HG03342 (cell line): Measurements from ENCODE around the gene NUMB.

ENCODE experiments used
- ATAC-seq: cut with Tn5 transposase; IDR thresholded peaks from one replicate; pipeline ENCODE4 v1.9.1; 2021; ENCODE audit warnings: mild to moderate bottlenecking, moderate library complexity; ENCODE audit not compliant: unreplicated experiment

Gene NUMB

GRCh38 chr14:73465823-73466532 is 7.6 kb upstream of the NUMB start:
- no peak for ATAC-seq

GRCh38 chr14:73463411-73463810 is 5.1 kb upstream of the NUMB start:
- no peak for ATAC-seq

- no peak for ATAC-seq
These were observed 4.5 kb upstream of the NUMB start for GRCh38 chr14:73462815-73463214.

- no peak for ATAC-seq
These were observed 3.8 kb upstream of the NUMB start for GRCh38 chr14:73462048-73462715.

GRCh38 chr14:73461478-73462047 is 3.2 kb upstream of the NUMB start:
- ATAC-seq: no peak

- ATAC-seq: no peak
These were observed 2.4 kb upstream of the NUMB start for GRCh38 chr14:73460691-73461127.

GRCh38 chr14:73459959-73460358 is 1.6 kb upstream of the NUMB start:
- ATAC-seq: no peak

- no peak for ATAC-seq
These were observed 493 bp downstream of the NUMB start for GRCh38 chr14:73457924-73458182.

- ATAC-seq: no peak
These were observed 1.1 kb downstream of the NUMB start for GRCh38 chr14:73457041-73457923.

GRCh38 chr14:73455294-73455693 is 3.1 kb downstream of the NUMB start:
- no peak for ATAC-seq

GRCh38 chr14:73452341-73453186 is 5.8 kb downstream of the NUMB start:
- no peak for ATAC-seq

GRCh38 chr14:73443758-73444157 is 14.6 kb downstream of the NUMB start:
- no peak for ATAC-seq

GRCh38 chr14:73441286-73441685 is 17.1 kb downstream of the NUMB start:
- no peak for ATAC-seq

- ATAC-seq: no peak
These were observed 19.4 kb downstream of the NUMB start for GRCh38 chr14:73438993-73439392.

GRCh38 chr14:73437206-73437605 is 21.1 kb downstream of the NUMB start:
- ATAC-seq: no peak

- no peak for ATAC-seq
These were observed 26.2 kb downstream of the NUMB start for GRCh38 chr14:73432124-73432523.

GRCh38 chr14:73428353-73428824 is 30.0 kb downstream of the NUMB start:
- ATAC-seq: no peak

- no peak for ATAC-seq
These were observed 30.7 kb downstream of the NUMB start for GRCh38 chr14:73427516-73428264.

GRCh38 chr14:73426877-73427276 is 31.5 kb downstream of the NUMB start:
- ATAC-seq: no peak

GRCh38 chr14:73424453-73424852 is 33.9 kb downstream of the NUMB start:
- no peak for ATAC-seq
